BJ (cell line): Measurements from ENCODE around the gene FCN2. TPM values are rescaled to one million over a fixed set of nuclear protein-coding genes. Genes with fewer than 3 reads are reported as not detected.

Source experiments
- CTCF ChIA-PET: fragments of 350-600 bp; formaldehyde crosslinking; extraction: SDS; loops from one replicate; lab custom pipeline; 2021; ENCODE audit warnings: antibody characterized with exemption, inconsistent platforms; lab: Yijun Ruan, JAX
- POLR2A ChIA-PET: fragments of 300-600 bp; sonication (Branson Sonifier 250); formaldehyde crosslinking; extraction: SDS; loops from one replicate; lab custom pipeline; 2021; ENCODE audit warnings: antibody characterized with exemption; lab: Charles Lee
- DNase-seq: peaks from one replicate; pipeline ENCODE4 v3.0.0-alpha.2; 2011; ENCODE audit warnings: low read depth
- H3K27me3 ChIP-seq: 2 replicates; pipeline ENCODE4 v1.6.0; 2011; ENCODE audit warnings: low read length; ENCODE audit not compliant: control insufficient read depth, insufficient read depth
- H3K36me3 ChIP-seq: 2 replicates; pipeline ENCODE4 v1.5.1; 2011; ENCODE audit warnings: low read length; ENCODE audit not compliant: control insufficient read depth, insufficient read depth
- H3K4me3 ChIP-seq: 2 replicates; pipeline ENCODE4 v1.5.1; 2011; ENCODE audit warnings: low read depth, mild to moderate bottlenecking, control low read depth, low read length
- polyA plus RNA-seq: library from polyadenylated mRNA; depleted of rRNA; stranded (reverse); fragments of >200 nt; gene quantifications from 2 replicates; pipeline ENCODE4 v1.2.3, GENCODE V29; 2011
- TF ChIP-seq, protein P1 (sequence below): IDR thresholded peaks from 2 replicates; pipeline ENCODE4 v1.5.1; 2011; ENCODE audit warnings: low read depth, mild to moderate bottlenecking, control low read depth, inconsistent platforms, low read length, moderate library complexity; ENCODE audit not compliant: insufficient read depth

FCN2 gene
- polyA plus RNA-seq, 1 experiment = not detected

DNA sequence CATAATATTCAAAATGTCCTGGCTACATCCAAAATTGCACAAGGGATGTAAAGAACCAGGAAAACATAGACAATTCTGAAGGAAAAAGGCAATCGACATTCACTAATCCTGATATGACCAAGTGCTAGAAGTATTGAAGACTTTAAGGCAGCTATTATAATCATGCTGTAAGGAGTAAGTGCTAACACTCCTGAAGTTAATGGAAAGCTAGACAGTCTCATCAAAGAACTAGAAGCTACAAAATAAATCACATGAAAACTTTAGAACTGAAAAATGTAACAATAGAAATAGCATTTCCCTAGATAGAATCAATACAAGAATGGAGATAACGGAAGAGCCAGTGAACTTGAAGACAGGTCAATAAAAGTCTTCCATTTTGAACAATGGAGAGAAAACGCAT lies 18.6 kb downstream of the FCN2 start:
- ChIA-PET POLR2A (no interaction called here), CTCF (no interaction called here)
- H3K4me3 ChIP-seq = no peak overlapping the region
- H3K27me3 ChIP-seq = peaks cover 6% of the 10 kb centered on the region; the same call in 1 of the 2 replicates
- no peak for DNase-seq
- TF ChIP-seq, protein P1, sequence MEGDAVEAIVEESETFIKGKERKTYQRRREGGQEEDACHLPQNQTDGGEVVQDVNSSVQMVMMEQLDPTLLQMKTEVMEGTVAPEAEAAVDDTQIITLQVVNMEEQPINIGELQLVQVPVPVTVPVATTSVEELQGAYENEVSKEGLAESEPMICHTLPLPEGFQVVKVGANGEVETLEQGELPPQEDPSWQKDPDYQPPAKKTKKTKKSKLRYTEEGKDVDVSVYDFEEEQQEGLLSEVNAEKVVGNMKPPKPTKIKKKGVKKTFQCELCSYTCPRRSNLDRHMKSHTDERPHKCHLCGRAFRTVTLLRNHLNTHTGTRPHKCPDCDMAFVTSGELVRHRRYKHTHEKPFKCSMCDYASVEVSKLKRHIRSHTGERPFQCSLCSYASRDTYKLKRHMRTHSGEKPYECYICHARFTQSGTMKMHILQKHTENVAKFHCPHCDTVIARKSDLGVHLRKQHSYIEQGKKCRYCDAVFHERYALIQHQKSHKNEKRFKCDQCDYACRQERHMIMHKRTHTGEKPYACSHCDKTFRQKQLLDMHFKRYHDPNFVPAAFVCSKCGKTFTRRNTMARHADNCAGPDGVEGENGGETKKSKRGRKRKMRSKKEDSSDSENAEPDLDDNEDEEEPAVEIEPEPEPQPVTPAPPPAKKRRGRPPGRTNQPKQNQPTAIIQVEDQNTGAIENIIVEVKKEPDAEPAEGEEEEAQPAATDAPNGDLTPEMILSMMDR = no peak
- H3K36me3 ChIP-seq = no peaks in the 10 kb centered on the region

DNA sequence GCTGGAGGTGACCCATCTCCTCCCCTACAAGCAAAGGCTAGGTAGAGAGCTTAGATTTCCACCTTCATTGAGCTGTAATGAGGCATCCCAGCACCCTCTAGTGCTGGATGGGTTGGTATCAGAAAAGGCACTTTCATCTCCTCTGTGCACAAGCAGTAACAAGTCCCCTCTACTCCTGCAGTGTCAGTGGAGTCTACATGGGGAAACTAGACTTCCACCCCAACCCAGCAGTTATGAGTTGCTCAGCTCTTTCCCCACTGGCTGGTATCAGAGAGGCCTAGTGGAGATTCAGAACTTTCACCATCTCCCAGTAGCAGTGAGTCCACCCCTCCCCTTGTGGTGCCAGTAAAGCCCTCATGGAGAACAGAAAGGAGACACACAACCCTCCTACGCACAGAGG lies 19.2 kb downstream of the FCN2 start:
- H3K4me3 ChIP-seq = no peak overlapping the region
- POLR2A ChIA-PET = no interaction called here
- CTCF ChIA-PET = no interaction called here

DNA sequence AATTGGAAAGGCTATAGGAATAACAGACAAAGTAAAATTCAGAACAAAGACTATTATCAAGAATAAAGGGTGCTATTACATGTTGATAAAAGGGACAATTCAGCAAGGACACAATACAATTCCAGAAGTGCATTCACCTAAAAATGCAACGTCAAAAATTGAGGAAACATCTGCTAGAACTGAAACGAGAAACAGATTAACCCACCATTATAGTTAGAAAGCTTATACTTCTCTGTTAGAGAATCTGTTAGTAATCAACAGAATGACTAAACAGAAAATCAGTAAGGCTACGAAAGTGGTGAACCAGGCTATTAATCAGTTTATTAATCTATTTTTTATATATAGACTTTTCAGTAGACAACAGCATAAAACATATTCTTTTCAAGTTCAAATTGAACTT lies 22.3 kb downstream of the FCN2 start:
- POLR2A ChIA-PET = no interaction called here
- Histone ChIP-seq H3K27me3 (peaks cover 8% of the 10 kb centered on the region), H3K4me3 (no peak overlapping the region), H3K36me3 (no peaks in the 10 kb centered on the region)
- TF ChIP-seq, protein P1 = no peak
- CTCF ChIA-PET = no interaction called here
- no peak for DNase-seq

More for the DNA sequence above, 19.2 kb downstream of the FCN2 start:
- peaks cover 6% of the 10 kb centered on the region; the same call in 1 of the 2 replicates for H3K27me3 ChIP-seq
- no peak for DNase-seq
- no peaks in the 10 kb centered on the region for H3K36me3 ChIP-seq
- TF ChIP-seq, protein P1 = no peak

DNA sequence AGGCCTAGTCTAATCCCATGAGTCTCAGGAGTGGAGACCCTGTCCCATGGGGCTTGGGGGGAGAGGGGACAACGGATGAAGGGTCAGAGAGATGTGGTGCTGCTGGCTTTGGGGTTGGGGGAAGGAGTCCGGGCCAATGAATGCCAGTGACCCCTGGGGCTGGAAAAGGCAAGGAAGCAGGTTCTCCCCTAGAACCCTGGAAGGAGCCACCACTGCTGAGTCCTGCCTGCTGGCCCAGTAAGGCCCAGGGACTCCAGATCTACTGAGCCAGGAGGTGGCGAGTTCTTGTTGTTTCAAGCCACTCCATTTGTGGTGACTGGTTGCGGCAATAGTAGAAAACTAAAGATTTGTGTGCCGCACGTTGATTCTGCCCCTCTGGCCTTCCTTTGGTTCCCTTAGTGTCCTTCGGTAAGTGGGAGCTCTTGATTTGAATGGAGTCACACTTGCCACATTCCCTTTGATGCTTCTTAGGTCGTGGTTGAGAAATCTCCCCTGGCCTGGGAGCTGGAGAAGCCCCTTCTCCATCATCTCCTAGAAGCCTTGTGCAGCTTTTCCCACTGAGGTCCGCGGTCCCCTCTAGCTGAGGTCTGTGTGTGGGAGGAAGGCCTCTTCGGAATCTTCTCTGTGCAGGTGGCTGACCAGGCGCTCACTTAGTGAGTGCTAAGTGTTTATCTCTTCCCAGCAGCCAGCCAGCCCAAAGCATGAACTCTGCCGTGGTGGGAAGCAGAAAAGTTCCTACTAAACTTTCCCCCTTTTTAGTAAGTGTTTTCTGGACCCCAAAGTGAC lies 28.1 kb downstream of the FCN2 start:
- Histone ChIP-seq H3K36me3 (no peaks in the 10 kb centered on the region), H3K27me3 (peaks cover 3% of the 10 kb centered on the region), H3K4me3 (no peak overlapping the region)
- ChIA-PET POLR2A (no interaction called here), CTCF (no interaction called here)
- DNase-seq = no peak
- TF ChIP-seq, protein P1 = no peak

DNA sequence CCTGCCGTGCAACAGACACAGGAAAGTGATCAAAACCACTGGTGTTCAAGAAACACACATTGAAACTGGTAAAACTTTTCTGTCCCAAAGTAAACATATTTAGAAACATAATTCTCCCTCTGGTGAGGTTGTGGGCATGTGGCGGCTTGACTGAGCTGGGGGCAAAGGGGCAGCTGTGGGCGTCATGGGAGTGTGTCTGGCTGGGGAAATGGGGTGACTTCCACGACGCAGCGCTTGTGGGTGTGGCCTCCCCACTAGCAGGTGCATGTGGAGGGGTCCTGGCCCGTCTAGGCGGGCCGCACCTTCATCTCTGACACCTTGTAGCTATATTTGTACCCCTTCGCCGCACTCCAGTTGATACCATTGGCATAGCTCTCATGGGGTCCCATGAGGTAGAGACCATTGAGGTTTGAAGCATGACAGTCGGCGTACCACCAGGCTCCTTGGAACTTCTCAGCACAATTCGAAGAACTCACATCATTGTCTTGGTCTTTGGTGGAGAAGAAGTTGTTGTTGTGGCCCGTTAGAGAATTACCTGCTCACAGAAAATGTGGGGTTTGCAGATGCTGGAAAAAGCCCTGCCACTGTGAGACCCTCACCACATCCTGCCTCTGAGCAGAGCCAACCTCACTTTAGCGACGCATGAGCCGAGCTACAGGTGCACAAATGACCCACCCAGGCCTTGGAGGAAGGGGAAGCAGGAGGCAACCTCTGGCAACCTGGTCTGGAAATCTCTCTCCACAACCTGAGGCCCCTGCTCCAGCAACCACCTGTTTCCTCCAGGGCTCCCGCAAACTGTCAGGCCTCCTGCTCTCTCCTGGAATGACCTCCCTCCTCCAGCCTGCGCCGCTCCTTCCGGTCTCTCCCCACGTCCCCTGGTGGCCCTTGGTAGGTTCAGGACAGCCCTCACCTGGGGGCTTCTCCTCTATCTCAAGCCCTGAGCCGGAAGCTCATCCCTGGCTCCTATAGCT lies 29.2 kb downstream of the FCN2 start:
- ChIA-PET CTCF (interaction anchor here (1.6 kb wide), 1 partner anchor 14 kb away, joined by 4 read pairs; no protein-coding TSS in a partner anchor), POLR2A (no interaction called here)
- DNase-seq = no peak
- Histone ChIP-seq H3K36me3 (no peaks in the 10 kb centered on the region), H3K27me3 (peaks cover 3% of the 10 kb centered on the region), H3K4me3 (no peak overlapping the region)
- TF ChIP-seq, protein P1 = no peak
